A673 (cell line): ENCODE data around the gene CNPY3.

Source experiments
- EZH2 ChIP-seq: fragments of 200-600 bp; sonication (generic); IDR thresholded peaks from 2 replicates; pipeline ENCODE4 v1.6.1; 2017; ENCODE audit warnings: borderline replicate concordance, low read depth, mild to moderate bottlenecking, mixed read lengths, antibody characterized with exemption, low read length; ENCODE audit not compliant: poor library complexity, severe bottlenecking
- TF ChIP-seq, protein P1 (sequence below): fragments of 300-800, 200-600 bp; sonication (generic); conservative IDR thresholded peaks from 2 replicates; pipeline ENCODE4 v1.5.1; 2017; ENCODE audit warnings: low read depth, mild to moderate bottlenecking, antibody characterized with exemption, low read length, moderate library complexity, mixed read lengths

DNA sequence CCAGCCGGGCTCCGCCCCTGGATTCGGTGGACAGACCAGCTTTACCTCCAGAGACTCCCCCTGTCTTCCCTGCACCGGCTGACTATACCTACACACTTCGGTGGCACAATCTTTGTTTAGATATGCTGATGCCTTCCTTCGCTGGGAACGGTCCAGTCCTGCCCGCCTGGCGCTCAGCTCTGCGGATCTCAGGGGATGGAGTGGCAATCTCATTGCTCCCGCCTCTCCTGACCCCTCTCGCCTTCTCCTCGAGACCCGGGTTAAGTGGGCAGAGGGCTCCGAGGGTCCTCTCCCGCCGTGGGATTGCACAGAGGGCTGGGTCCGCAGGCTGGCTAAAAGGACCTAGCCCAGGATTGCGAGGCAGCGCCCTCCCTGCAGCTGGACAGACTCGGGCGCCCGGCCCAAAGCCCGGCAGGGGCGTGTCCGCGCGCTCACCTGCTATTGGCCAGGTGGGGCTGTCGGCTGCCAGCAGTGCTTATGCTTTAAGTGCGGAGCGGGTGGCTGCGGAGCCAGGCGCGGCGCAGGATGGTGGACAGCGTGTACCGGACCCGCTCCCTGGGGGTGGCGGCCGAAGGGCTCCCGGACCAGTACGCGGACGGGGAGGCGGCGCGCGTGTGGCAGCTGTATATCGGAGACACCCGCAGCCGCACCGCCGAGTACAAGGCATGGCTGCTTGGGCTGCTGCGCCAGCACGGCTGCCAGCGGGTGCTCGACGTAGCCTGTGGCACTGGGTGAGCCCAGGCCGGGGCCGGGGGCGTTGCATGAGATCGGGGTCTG is 31.2 kb downstream of the CNPY3 start, which contains the start of gene GNMT:
- TF ChIP-seq, protein P1, sequence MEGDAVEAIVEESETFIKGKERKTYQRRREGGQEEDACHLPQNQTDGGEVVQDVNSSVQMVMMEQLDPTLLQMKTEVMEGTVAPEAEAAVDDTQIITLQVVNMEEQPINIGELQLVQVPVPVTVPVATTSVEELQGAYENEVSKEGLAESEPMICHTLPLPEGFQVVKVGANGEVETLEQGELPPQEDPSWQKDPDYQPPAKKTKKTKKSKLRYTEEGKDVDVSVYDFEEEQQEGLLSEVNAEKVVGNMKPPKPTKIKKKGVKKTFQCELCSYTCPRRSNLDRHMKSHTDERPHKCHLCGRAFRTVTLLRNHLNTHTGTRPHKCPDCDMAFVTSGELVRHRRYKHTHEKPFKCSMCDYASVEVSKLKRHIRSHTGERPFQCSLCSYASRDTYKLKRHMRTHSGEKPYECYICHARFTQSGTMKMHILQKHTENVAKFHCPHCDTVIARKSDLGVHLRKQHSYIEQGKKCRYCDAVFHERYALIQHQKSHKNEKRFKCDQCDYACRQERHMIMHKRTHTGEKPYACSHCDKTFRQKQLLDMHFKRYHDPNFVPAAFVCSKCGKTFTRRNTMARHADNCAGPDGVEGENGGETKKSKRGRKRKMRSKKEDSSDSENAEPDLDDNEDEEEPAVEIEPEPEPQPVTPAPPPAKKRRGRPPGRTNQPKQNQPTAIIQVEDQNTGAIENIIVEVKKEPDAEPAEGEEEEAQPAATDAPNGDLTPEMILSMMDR = no peak
- TF ChIP-seq EZH2 = no peak
